Neural cell (in vitro differentiated cells): ENCODE data around the gene CNTNAP2. TPM values are rescaled to one million over a fixed set of nuclear protein-coding genes. Genes with fewer than 3 reads are reported as not detected.

Experiments used
- H2AFZ ChIP-seq: fragments of 200-600, 300-800 bp; sonication (generic), shearing (Covaris generic); 2 replicates; pipeline ENCODE4 v1.6.0; 2014; ENCODE audit warnings: low read depth, mild to moderate bottlenecking, antibody characterized with exemption, low read length, moderate library complexity
- H3F3A ChIP-seq: fragments of 200-600 bp; shearing (Covaris generic); 2 replicates; pipeline ENCODE4 v1.6.1; 2016; ENCODE audit warnings: mild to moderate bottlenecking, moderate library complexity, mixed read lengths, antibody characterized with exemption, low read length; ENCODE audit not compliant: insufficient read depth, poor library complexity, severe bottlenecking
- H3K27ac ChIP-seq: fragments of 200-600, 300-800 bp; sonication (generic), shearing (Covaris generic); 2 replicates; pipeline ENCODE4 v1.5.1; 2014; ENCODE audit warnings: mild to moderate bottlenecking, low read length, moderate library complexity
- H3K27me3 ChIP-seq: fragments of 300-800, 200-600 bp; sonication (generic), shearing (Covaris generic); 2 replicates; pipeline ENCODE4 v1.6.0; 2014; ENCODE audit warnings: mild to moderate bottlenecking, low read depth, low read length, moderate library complexity; ENCODE audit not compliant: insufficient read depth
- H3K36me3 ChIP-seq: fragments of 300-800, 200-600 bp; sonication (generic), shearing (Covaris generic); 2 replicates; pipeline ENCODE4 v1.5.1; 2014; ENCODE audit warnings: mild to moderate bottlenecking, antibody characterized with exemption, low read length, moderate library complexity; ENCODE audit not compliant: insufficient read depth
- H3K4me2 ChIP-seq: fragments of 300-800, 200-600 bp; sonication (generic), shearing (Covaris generic); 2 replicates; pipeline ENCODE4 v1.6.0; 2014; ENCODE audit warnings: mild to moderate bottlenecking, low read length
- H3K4me3 ChIP-seq: fragments of 300-800, 200-600 bp; sonication (generic), shearing (Covaris generic); 2 replicates; pipeline ENCODE4 v1.5.1; 2014; ENCODE audit warnings: mild to moderate bottlenecking, low read length, moderate library complexity
- H3K79me2 ChIP-seq: fragments of 200-600 bp; shearing (Covaris generic); replicated peaks from 2 replicates; pipeline ENCODE4 v1.6.0; 2014; ENCODE audit warnings: mild to moderate bottlenecking, low read length, moderate library complexity; ENCODE audit not compliant: insufficient read depth
- H3K9ac ChIP-seq: fragments of 300-800, 200-600 bp; sonication (generic), shearing (Covaris generic); 2 replicates; pipeline ENCODE4 v1.6.1; 2016; ENCODE audit warnings: mild to moderate bottlenecking, low read length, mixed read lengths
- H3K9me2 ChIP-seq: fragments of 200-600 bp; shearing (Covaris generic); 2 replicates; pipeline ENCODE4 v1.6.1; 2016; ENCODE audit warnings: mild to moderate bottlenecking, low read length, mixed read lengths; ENCODE audit not compliant: insufficient read depth
- H3K9me3 ChIP-seq: fragments of 200-600, 300-800 bp; sonication (generic), shearing (Covaris generic); 2 replicates; pipeline ENCODE4 v1.6.1; 2016; ENCODE audit warnings: mild to moderate bottlenecking, mixed run types, low read length, moderate library complexity, mixed read lengths
- H4K20me1 ChIP-seq: fragments of 200-600 bp; shearing (Covaris generic); 2 replicates; pipeline ENCODE4 v1.6.1; 2016; ENCODE audit warnings: mild to moderate bottlenecking, mixed run types; ENCODE audit not compliant: insufficient read depth
- CTCF ChIP-seq: fragments of 450-650 bp; IDR thresholded peaks from 2 replicates; pipeline ENCODE4 v1.5.1; 2014; ENCODE audit warnings: antibody characterized with exemption, mild to moderate bottlenecking, moderate library complexity; ENCODE audit not compliant: poor library complexity, severe bottlenecking
- EP300 ChIP-seq: fragments of 450-650 bp; conservative IDR thresholded peaks from 2 replicates; pipeline ENCODE4 v1.6.1; 2014; ENCODE audit warnings: antibody characterized with exemption, mild to moderate bottlenecking, moderate library complexity; ENCODE audit not compliant: poor library complexity, severe bottlenecking
- EZH2 ChIP-seq: fragments of 200-600, 300-800 bp; shearing (Covaris generic), sonication (generic); IDR thresholded peaks from 2 replicates; pipeline ENCODE4 v1.6.1; 2014; ENCODE audit warnings: antibody characterized with exemption, low read length, borderline replicate concordance, mild to moderate bottlenecking; ENCODE audit not compliant: insufficient read depth, poor library complexity, severe bottlenecking
- MXI1 ChIP-seq: fragments of 450-650 bp; conservative IDR thresholded peaks from 2 replicates; pipeline ENCODE4 v1.6.1; 2014; ENCODE audit warnings: antibody characterized with exemption, mild to moderate bottlenecking; ENCODE audit not compliant: poor library complexity, severe bottlenecking
- POLR2AphosphoS5 ChIP-seq: IDR thresholded peaks from 2 replicates; pipeline ENCODE4 v1.6.1; 2012
- RAD21 ChIP-seq: fragments of 450-650 bp; conservative IDR thresholded peaks from 2 replicates; pipeline ENCODE4 v1.6.1; 2014; ENCODE audit warnings: antibody characterized with exemption, mild to moderate bottlenecking, moderate library complexity
- REST ChIP-seq: IDR thresholded peaks from 2 replicates; pipeline ENCODE4 v1.6.1; 2012; ENCODE audit warnings: borderline replicate concordance
- SMC3 ChIP-seq: fragments of 450-650 bp; conservative IDR thresholded peaks from 2 replicates; pipeline ENCODE4 v1.6.1; 2014; ENCODE audit warnings: antibody characterized with exemption, mild to moderate bottlenecking, moderate library complexity; ENCODE audit not compliant: poor library complexity
- TAF1 ChIP-seq: IDR thresholded peaks from 2 replicates; pipeline ENCODE4 v1.6.1; 2012; ENCODE audit warnings: low read depth
- polyA plus RNA-seq: library from polyadenylated mRNA; depleted of rRNA; stranded (reverse); fragments of >200 nt; gene quantifications from 2 replicates; pipeline ENCODE4 v1.2.3, GENCODE V29; 2014

Gene CNTNAP2
- polyA plus RNA-seq, 1 donor from 2014 or later = 276 TPM

GRCh38 chr7:146701166-146701565, 584.6 kb downstream of the CNTNAP2 start:
- Histone ChIP-seq H3K27ac (no peak overlapping the region), H3K4me2 (no peak overlapping the region), H2AFZ (no peak overlapping the region), H3K79me2 (no peaks in the 10 kb centered on the region), H3K9ac (no peak overlapping the region), H3K9me3 (no peaks in the 10 kb centered on the region), H3F3A (no peaks in the 10 kb centered on the region), H4K20me1 (no peaks in the 10 kb centered on the region), H3K36me3 (no peaks in the 10 kb centered on the region), H3K9me2 (no peaks in the 10 kb centered on the region), H3K27me3 (no peaks in the 10 kb centered on the region), H3K4me3 (no peak overlapping the region)
- no peak for TF ChIP-seq EZH2
- no peak for TF ChIP-seq MXI1
- no peak for TF ChIP-seq SMC3
- no peak for TF ChIP-seq CTCF
- no peak for TF ChIP-seq POLR2AphosphoS5

DNA sequence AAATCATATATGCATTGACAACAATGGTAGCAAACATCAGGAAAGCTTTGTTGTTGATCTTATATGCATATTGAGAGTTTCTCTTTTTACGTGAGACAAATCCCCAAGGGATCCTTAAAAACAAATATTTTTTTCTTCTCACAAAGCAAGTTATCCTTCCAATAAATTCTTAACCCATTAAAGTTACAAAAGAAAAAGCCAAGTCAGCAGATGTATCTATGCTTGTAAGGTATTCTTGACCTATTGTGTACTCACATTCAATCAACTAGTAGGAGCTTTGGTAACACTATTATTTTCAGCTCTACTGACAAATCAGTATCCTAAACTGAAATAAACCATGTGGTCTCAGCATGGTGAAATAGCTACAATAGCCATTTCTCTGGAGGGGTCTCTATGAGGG, 586.3 kb downstream of the CNTNAP2 start:
- Histone ChIP-seq H3K79me2 (no peaks in the 10 kb centered on the region), H2AFZ (no peak overlapping the region), H3K27me3 (no peaks in the 10 kb centered on the region), H3K9me3 (no peaks in the 10 kb centered on the region), H3K36me3 (no peaks in the 10 kb centered on the region), H3K9ac (no peak overlapping the region), H3F3A (no peaks in the 10 kb centered on the region), H3K27ac (no peak overlapping the region), H3K4me2 (no peak overlapping the region), H4K20me1 (no peaks in the 10 kb centered on the region), H3K4me3 (no peak overlapping the region), H3K9me2 (no peaks in the 10 kb centered on the region)
- TF ChIP-seq POLR2AphosphoS5 (no peak), SMC3 (no peak), EZH2 (no peak), MXI1 (no peak), TAF1 (no peak), REST (no peak), CTCF (no peak), EP300 (no peak), RAD21 (no peak)
